GM19328 (cell line): Measurements from ENCODE around the gene CDH24.

Source experiments
- ATAC-seq: cut with Tn5 transposase; IDR thresholded peaks from one replicate; pipeline ENCODE4 v1.9.1; 2021; ENCODE audit warnings: mild to moderate bottlenecking, moderate library complexity; ENCODE audit not compliant: unreplicated experiment

Gene CDH24

DNA sequence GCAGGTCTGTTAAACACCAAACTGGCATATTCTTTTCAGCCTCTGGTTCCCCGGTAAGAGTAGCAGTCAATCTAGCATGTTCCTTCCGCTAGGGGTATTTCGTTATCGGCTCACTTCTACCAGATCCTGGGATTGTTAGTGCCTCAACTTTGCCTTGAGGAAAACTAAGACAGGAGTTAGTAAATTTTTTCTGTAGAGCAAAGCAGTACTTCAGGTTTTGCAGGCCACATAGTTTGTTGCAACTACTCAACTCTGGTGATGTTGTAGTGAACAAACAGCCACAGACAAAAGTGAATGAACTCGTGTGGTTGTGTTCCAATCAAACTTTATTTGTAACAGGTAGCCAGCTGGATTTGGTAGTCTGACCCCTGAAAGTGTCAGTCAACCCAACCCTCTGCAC, 6.3 kb upstream of the CDH24 start:
- no peak for ATAC-seq

DNA sequence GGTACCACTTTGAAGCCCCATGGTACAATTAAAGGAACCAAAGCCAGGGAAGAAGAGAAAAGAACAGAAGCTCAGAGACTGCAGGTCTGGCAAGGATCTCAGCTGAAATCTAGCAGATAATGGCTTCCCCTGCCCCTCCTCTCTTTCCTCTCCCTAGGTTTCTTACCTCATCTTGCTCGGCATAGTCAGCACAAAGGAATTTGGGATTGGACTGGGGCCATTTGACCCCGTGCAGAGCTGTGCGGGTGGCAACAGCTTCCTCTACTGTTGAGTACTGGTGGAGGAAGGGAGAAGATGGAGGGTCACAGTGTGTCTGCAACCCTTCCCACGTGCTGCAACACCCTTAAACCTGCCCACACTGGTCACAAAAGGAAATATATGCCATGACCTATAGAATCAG, 4.7 kb upstream of the CDH24 start:
- ATAC-seq = no peak

GRCh38 chr14:23060536-23061260, 3.4 kb upstream of the CDH24 start:
- ATAC-seq = no peak

- ATAC-seq = no peak
These were observed 1.6 kb upstream of the CDH24 start for GRCh38 chr14:23058654-23059504.

DNA sequence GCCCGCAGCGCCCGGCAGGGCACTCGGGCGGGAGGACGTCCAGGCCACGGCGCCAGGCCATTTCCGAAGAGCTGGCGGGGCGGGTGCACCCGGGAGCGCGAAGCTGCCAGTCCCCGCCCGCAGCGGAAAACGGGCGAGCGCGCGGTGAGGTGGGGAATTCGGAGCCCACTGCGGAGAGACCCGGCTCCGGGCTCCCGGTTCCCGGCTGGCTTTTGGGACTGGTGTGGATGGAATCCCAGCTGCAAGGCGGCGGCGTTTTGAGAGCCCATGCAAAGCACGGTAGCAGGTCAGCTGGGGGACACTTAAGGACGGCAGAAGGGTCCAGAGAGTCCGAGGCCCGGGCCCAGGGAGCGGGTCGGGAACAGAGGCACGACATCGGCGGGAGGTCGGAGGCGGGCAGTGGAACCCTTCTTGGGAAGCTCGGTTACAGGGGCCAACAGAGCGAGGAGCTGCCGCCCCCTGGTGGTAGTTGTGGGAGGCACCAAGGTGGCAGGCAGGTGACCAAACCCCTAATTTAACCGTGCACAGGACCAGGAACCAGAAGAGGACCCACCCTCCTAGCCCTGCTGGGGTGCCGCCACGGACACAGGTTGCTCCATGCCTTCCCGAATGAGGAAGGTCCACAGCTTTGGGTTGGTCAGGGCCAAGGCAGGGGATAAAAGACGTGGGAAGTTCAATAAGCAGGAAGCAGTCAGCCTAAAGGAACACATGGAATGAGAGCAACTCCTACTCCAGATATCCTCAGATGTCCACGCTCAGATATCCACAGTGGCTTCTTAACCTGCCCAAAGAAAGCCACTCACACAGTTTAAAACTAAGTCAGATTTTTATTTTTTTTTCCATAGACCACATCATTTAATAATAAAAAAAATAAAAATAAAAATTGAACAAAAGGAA, 685 bp upstream of the CDH24 start:
- ATAC-seq = peak; percentile 47

DNA sequence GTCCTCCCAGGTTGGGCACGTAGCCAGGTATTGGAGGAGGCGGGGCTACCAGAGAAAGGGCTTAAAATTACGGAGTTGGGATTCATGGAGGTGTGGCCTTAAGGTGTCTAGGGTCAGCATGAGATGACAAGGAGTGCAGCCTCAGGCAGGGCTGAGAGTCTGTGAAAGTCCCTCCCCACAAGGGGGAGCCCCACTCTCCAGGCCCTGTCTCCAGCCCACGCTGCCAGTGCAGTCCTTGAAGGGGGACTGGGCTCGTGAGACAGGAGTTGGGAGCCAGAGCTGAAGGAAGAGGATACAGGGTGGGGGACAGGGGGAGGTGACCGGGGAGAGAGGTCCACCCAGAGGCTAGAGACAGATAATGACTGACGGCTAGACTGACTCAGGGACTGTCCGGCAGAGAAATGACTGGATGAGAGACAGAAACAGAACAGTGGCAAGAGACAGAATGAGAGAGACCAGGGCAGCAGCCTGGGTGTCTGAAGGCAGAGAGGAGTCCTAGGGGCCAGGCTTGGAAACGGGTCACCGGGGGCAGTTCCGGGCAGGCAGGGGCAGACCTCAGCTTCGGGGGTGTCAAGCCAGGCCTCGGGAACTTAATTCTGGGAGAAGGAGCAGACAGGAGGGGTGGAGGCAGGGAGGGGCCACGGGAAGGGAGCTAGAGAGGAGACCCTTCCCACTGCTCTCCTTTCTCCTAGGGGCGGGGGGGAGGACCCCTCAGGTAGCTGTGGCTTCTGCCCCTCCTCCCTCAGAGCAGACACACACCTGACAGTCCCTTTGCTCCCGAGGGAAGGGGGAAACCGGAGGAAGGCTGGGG, 970 bp downstream of the CDH24 start:
- ATAC-seq = peak; percentile 36

GRCh38 chr14:23055621-23056144, 1.6 kb downstream of the CDH24 start:
- ATAC-seq = no peak

- ATAC-seq = no peak
These were observed 2.2 kb downstream of the CDH24 start for GRCh38 chr14:23055147-23055550.

- ATAC-seq = no peak
These were observed 3.1 kb downstream of the CDH24 start for GRCh38 chr14:23054000-23054811.

GRCh38 chr14:23053426-23053825, 3.9 kb downstream of the CDH24 start:
- no peak for ATAC-seq

DNA sequence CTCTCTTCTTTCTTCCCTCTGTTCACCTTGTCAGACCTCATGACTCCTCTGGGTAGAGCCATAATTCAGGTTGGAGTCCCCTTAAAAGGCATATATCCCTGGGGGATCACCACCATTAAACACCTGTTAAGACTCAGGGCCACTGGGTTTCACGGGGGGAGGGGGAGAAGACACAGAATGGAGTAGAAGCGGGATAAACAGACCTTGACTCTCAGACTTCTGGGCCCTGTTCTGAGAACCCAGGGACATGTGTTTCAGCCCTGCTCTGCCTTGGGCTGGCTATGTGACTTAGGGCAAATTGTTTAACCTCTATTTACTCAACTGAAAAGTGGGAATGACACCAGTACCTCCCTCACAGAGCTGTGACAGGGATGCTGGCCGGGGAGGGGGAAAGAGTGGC, 4.6 kb downstream of the CDH24 start:
- ATAC-seq = no peak

DNA sequence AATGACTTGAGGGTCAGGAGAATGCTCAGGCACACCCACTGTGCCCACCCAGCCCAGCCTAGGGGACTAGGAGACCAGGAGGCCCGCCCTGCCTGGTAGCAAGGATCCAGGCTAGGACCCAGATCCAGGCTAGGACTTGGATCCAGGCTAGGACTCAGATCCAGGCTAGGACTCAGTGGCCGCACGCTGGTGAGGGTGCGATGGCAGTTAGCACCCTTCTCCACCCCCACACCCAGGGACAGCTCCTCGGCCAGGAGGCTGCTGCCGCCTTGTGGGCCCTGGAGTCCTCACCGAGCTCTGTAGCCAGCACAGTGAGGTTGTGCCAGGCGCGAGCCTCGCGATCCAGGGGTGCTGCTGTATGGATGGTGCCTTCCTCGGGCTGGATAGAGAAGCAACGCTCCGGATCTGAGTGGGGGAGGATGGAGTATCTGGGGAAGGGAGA, 5.1 kb downstream of the CDH24 start:
- no peak for ATAC-seq

DNA sequence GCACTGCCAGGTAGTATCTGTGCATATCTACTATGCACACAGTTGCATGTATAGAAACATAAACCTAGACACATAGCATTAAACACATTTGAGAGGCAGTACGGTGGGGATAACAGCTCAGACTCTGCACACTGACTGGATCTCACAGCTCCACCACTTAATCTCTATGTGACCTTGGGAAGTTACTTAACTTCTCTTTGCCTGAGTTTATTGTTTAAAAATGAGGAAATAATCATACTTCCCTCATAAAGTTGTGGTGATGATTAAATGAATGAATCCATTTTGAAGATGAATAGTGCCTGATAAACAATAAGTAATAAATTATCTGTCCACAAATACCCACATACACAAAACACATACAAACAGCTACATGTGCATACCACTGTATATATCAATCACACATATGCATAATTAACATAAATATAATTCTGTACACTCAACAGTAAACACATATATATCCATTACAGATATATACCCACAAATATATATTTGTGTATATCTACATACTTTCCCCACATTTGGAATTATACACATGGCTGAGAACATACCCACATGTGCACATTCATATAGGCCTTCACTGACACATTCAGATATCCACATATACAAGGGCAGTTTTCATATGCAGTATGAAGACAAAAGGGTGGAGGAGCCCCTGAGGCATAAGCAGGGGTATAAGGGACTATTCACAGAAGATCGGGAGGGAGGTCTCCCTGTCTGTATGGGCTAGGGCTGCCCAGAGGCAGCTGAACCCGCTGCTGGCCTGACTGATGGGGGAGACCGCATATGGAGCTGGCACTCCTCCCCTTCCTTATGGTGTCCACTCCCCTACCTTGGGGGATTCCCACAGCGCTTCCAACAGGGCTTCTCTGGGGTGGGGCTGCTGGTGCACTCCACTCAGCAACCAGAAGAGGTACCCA, 5.9 kb downstream of the CDH24 start:
- ATAC-seq = no peak

DNA sequence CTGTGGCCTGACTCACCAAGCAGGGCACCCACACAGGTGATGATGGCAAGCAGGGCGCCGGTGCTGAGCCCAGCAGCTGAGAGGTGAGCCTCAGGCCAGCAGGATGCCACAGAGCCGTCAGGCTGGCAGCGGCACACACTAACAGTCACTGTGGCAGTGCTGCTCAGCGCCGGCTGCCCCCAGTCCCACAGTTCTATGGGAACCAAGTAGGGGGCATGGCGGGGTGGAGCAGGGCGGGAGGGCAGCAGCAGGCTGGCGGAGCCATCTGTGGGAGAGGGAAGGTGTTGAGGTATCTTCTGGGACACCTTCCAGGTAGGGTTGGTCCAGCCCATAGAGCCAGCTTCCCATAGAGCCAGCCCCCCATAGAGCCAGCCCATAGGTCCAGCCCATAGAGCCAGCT, 8.3 kb downstream of the CDH24 start:
- no peak for ATAC-seq

DNA sequence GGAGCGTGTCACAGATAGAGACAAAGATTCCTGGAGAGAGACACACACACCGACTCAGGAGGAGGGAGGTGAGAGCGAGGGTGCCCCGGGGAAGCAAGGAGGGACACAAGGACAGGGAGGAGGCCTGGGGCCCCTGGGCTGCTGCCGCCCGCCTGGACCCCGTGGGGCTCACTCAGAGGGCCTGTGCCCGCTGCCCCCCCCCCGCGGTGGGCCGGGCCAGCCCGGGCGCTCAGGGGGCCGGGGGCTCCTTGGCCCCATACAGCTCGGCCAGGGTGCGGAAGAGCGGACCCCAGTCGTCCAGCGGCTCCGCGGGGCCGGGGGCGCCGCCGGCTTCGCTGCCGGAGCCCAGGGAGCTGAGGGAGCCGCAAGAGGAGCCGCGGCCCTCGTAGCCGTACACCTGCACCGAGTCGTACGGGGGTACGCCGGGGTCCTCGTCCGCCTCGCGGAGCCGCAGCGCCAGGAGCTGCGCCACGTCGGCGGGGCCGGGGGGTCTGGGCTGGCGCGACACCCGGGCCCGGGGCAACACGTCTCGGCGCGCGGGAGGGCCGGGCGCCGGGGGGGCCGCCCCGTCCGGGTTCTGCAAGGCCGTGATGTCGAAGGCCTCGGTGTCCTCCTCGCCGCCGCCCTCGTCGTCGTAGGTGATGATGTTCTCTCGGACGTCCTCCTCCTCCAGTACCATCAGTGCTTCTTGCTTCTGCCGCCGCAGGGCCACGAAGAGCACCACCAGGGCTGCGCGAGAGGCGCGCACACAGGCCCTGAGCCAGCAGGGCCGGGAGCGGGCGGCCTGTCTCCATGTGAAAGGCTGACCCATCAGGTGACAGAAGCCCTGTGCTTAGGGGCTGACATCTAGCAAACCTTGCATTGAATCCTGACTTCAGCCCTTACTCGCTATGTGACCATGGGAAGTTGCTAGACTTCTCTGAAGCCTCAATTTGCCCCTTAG, 9.3 kb downstream of the CDH24 start:
- ATAC-seq = no peak

- no peak for ATAC-seq
These were observed 10.2 kb downstream of the CDH24 start for GRCh38 chr14:23047034-23047634.
